ENCODE results near the gene RBM25.
"Not testable (repeated sequence)": the region's sequence is repeated elsewhere in the genome, so short reads cannot be mapped to it uniquely, and the experiment has no call there.

The RBM25 gene

GRCh38 chr14:73105050-73105449, 46.7 kb downstream of the RBM25 start:
- no peak for DNase-seq

GRCh38 chr14:73105727-73106126, 47.4 kb downstream of the RBM25 start:
- no peak for DNase-seq

- no peak for DNase-seq
These were observed 57.8 kb downstream of the RBM25 start for GRCh38 chr14:73116079-73116665.

GRCh38 chr14:73124180-73124894, 66.0 kb downstream of the RBM25 start:
- no peak for DNase-seq

- DNase-seq: no peak
These were observed 66.8 kb downstream of the RBM25 start for GRCh38 chr14:73125169-73125588.

GRCh38 chr14:73125746-73126145, 67.4 kb downstream of the RBM25 start:
- DNase-seq: no peak

GRCh38 chr14:73133795-73134194, 75.5 kb downstream of the RBM25 start:
- DNase-seq: no peak

- no peak for DNase-seq
These were observed 77.7 kb downstream of the RBM25 start for GRCh38 chr14:73136085-73136386.

GRCh38 chr14:73136387-73137225, 78.3 kb downstream of the RBM25 start, which contains the start of gene PSEN1:
Gene PSEN1 (plus strand): TSS chr14:73136507. CDS start chr14:73148020, 11,513 bp downstream.
- peak; percentile 99 for DNase-seq

- no peak for DNase-seq
These were observed 82.5 kb downstream of the RBM25 start for GRCh38 chr14:73140811-73141323.

GRCh38 chr14:73142216-73142615, 83.9 kb downstream of the RBM25 start:
- DNase-seq: no peak

GRCh38 chr14:73143003-73143402, 84.7 kb downstream of the RBM25 start:
- no peak for DNase-seq

GRCh38 chr14:73143617-73144016, 85.3 kb downstream of the RBM25 start:
- DNase-seq: no peak

GRCh38 chr14:73145371-73145770, 87.0 kb downstream of the RBM25 start:
- no peak for DNase-seq

GRCh38 chr14:73146111-73146510, 87.8 kb downstream of the RBM25 start:
- DNase-seq: no peak

- DNase-seq: no peak
These were observed 91.4 kb downstream of the RBM25 start for GRCh38 chr14:73149753-73150152.

GRCh38 chr14:73153272-73153671, 94.9 kb downstream of the RBM25 start:
- no peak for DNase-seq

GRCh38 chr14:73162251-73162650, 103.9 kb downstream of the RBM25 start:
- no peak for DNase-seq

GRCh38 chr14:73166399-73166798, 108.1 kb downstream of the RBM25 start:
- no peak for DNase-seq

- DNase-seq: no peak
These were observed 109.4 kb downstream of the RBM25 start for GRCh38 chr14:73167727-73168126.

- DNase-seq: no peak
These were observed 109.9 kb downstream of the RBM25 start for GRCh38 chr14:73168274-73168673.

- no peak for DNase-seq
These were observed 110.4 kb downstream of the RBM25 start for GRCh38 chr14:73168691-73169090.

- DNase-seq: not testable (repeated sequence)
These were observed 111.5 kb downstream of the RBM25 start for GRCh38 chr14:73169855-73170254.

- DNase-seq: no peak
These were observed 112.4 kb downstream of the RBM25 start for GRCh38 chr14:73170686-73171085.
